Neuronal stem cell (in vitro differentiated cells): ENCODE results near the gene EIF2AK3.

Experiments
- DNase-seq: peaks from one replicate; pipeline ENCODE4 v3.0.0-alpha.2; 2013; ENCODE audit warnings: low spot score
- H2AFZ ChIP-seq: one replicate; pipeline ENCODE4 v1.6.1; 2013; ENCODE audit warnings: mild to moderate bottlenecking, low read length, inconsistent platforms
- H2AK5ac ChIP-seq: 2 replicates; pipeline ENCODE4 v1.6.1; 2013; ENCODE audit warnings: low read depth, mild to moderate bottlenecking, inconsistent platforms, low read length, moderate library complexity, mixed read lengths
- H2BK120ac ChIP-seq: 2 replicates; pipeline ENCODE4 v1.6.1; 2013; ENCODE audit warnings: low read depth, mild to moderate bottlenecking, inconsistent platforms, low read length, moderate library complexity, mixed read lengths
- H2BK12ac ChIP-seq: one replicate; pipeline ENCODE4 v1.6.1; 2013; ENCODE audit warnings: low read length, inconsistent platforms
- H2BK15ac ChIP-seq: 2 replicates; pipeline ENCODE4 v1.6.1; 2013; ENCODE audit warnings: mild to moderate bottlenecking, low read length, inconsistent platforms, mixed read lengths
- H2BK5ac ChIP-seq: one replicate; pipeline ENCODE4 v1.6.1; 2013; ENCODE audit warnings: inconsistent platforms, mild to moderate bottlenecking, low read length, moderate library complexity
- H3K14ac ChIP-seq: one replicate; pipeline ENCODE4 v1.6.1; 2013; ENCODE audit warnings: low read length, inconsistent platforms
- H3K18ac ChIP-seq: 2 replicates; pipeline ENCODE4 v1.6.1; 2013; ENCODE audit warnings: low read length, inconsistent platforms
- H3K23ac ChIP-seq: 2 replicates; pipeline ENCODE4 v1.6.1; 2013; ENCODE audit warnings: low read depth, mild to moderate bottlenecking, mixed read lengths, low read length, inconsistent platforms; ENCODE audit not compliant: poor library complexity
- H3K27ac ChIP-seq: replicated peaks from 3 replicates; pipeline ENCODE4 v1.5.1; 2013; ENCODE audit warnings: low read length, inconsistent platforms
- H3K27me3 ChIP-seq, 3 experiments: 2 replicates each; pipeline ENCODE4 v1.6.1; 2013; ENCODE audit warnings: low read length in 3 of 3, mild to moderate bottlenecking in 2 of 3, inconsistent platforms in 1 of 3, low read depth in 1 of 3, mixed read lengths in 1 of 3, moderate library complexity in 1 of 3; ENCODE audit not compliant: control insufficient read depth in 3 of 3, insufficient read depth in 3 of 3
- H3K36me3 ChIP-seq, 2 donors: replicated peaks in 1 of 2; 2 replicates each; pipeline ENCODE4 v1.6.1; 2013; ENCODE audit warnings: low read length in 2 of 2; ENCODE audit not compliant: control insufficient read depth in 2 of 2, insufficient read depth in 2 of 2
- H3K4ac ChIP-seq: 2 replicates; pipeline ENCODE4 v1.6.1; 2013; ENCODE audit warnings: inconsistent platforms, mild to moderate bottlenecking, low read length, moderate library complexity
- H3K4me1 ChIP-seq, 2 donors: 1 replicate in 1 of 2; 2 replicates in 1 of 2; pipeline ENCODE4 v1.6.1; 2013; ENCODE audit warnings: low read length in 2 of 2, low read depth in 1 of 2; ENCODE audit not compliant: control insufficient read depth in 2 of 2, insufficient read depth in 1 of 2
- H3K4me2 ChIP-seq: one replicate; pipeline ENCODE4 v1.6.1; 2013; ENCODE audit warnings: mild to moderate bottlenecking, low read length, inconsistent platforms; ENCODE audit not compliant: insufficient read depth, poor library complexity, severe bottlenecking
- H3K4me3 ChIP-seq, 2 donors: 2 replicates each; pipeline ENCODE4 v1.5.1; 2013; ENCODE audit warnings: low read length in 2 of 2, mild to moderate bottlenecking in 2 of 2, inconsistent platforms in 1 of 2, moderate library complexity in 1 of 2
- H3K79me1 ChIP-seq: one replicate; pipeline ENCODE4 v1.6.1; 2013; ENCODE audit warnings: low read depth, mild to moderate bottlenecking, inconsistent platforms, low read length, moderate library complexity
- H3K9ac ChIP-seq: one replicate; pipeline ENCODE4 v1.6.1; 2013; ENCODE audit warnings: mild to moderate bottlenecking, low read depth, low read length, inconsistent platforms; ENCODE audit not compliant: poor library complexity
- H3K9me3 ChIP-seq, 2 donors: replicated peaks in 1 of 2; 2 replicates each; pipeline versions ENCODE3 to v1.6.1; 2013; ENCODE audit warnings: low read length in 2 of 2, mild to moderate bottlenecking in 2 of 2, inconsistent platforms in 1 of 2, low read depth in 1 of 2, mixed read lengths in 1 of 2, moderate library complexity in 1 of 2; ENCODE audit not compliant: control insufficient read depth in 2 of 2, insufficient read depth in 1 of 2
- H4K8ac ChIP-seq: one replicate; pipeline ENCODE4 v1.6.1; 2013; ENCODE audit warnings: low read depth, mild to moderate bottlenecking, inconsistent platforms, low read length, moderate library complexity
- H4K91ac ChIP-seq: one replicate; pipeline ENCODE4 v1.6.1; 2013; ENCODE audit warnings: low read length, low read depth, mild to moderate bottlenecking, inconsistent platforms; ENCODE audit not compliant: poor library complexity
- WGBS, 2 donors: extraction: QIAGEN DNeasy Blood & Tissue Kit; methylation state at CpG; one replicate each; pipeline ENCODE4 v1.1.7; 2013; ENCODE audit warnings: missing lambda C conversion rate in 2 of 2, mixed read lengths in 1 of 2; ENCODE audit not compliant: insufficient read length in 2 of 2, insufficient replicate concordance in 1 of 2; ENCODE audit errors: extremely low coverage in 2 of 2; 5-methylcytosine and 5-hydroxymethylcytosine counted together

EIF2AK3 gene

DNA sequence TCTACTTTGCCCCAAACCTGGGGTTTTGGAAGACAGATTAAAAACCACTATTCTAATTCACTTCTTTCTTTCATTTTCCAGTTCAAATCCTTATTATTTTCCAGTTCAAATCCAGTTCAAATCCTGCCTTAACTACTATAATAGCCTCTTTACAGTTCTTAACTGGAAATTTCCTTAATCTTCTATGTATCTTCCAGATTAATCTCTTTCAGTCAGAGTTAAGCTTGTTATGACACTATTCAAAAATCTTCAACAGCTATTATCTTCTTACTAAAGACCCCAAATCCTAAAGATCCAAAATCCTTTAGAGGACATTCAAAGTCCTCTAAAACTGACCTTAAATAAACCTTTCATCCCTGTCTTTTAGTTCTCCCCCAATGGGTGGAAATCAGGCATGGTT, 30.1 kb downstream of the EIF2AK3 start:
- Histone ChIP-seq H3K4me1 (peaks cover 6 to 9% of the 10 kb centered on the region in 2 donors), H3K36me3 (peaks cover 0 to 16% of the 10 kb centered on the region in 2 donors), H4K91ac (no peak overlapping the region), H3K4me3 (no peak overlapping the region), H2AFZ (no peak overlapping the region), H2BK15ac (no peak overlapping the region), H3K79me1 (no peaks in the 10 kb centered on the region), H3K14ac (no peak overlapping the region), H2BK5ac (no peak overlapping the region), H3K9me3 (no peaks in the 10 kb centered on the region), H2AK5ac (no peak overlapping the region), H3K9ac (no peak overlapping the region), H3K27me3 (no peaks in the 10 kb centered on the region), H3K4me2 (no peak overlapping the region), H2BK12ac (no peak overlapping the region), H3K4ac (no peak overlapping the region), H3K23ac (no peak overlapping the region), H3K18ac (no peak overlapping the region), H3K27ac (no peak overlapping the region), H2BK120ac (no peak overlapping the region), H4K8ac (no peak overlapping the region)
- no peak for DNase-seq

DNA sequence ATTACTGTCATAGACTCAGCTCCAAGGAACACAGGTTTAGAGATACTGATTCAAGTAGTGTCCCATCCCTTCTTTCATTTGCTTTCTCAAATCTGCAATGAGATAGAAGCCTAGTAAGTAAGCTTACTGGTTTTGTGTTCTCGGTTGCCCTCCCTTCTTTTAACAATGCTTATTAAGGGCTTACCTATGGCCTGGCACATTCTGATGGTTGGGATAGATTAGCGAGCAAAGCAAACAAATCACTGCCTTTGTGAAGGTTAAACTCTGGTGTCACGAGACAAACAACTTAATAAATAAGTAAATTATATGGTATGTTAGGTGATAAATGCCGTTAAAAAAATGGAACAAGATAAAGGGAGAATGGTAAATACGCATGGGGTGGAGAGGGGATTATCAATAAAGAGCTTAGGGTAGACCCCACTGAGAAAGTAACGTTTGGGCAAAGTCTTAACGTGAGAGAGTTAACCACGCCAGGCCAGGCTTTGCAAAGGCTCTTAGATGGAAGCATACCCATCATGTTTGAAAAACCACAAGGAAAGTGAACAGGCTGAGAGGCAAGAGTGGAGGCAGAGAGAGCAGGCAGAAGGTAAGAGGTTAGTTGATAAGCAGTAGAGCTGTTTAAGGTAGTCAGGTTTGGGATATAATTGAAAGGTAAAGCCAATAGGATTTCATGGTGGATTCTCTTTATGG, 31.0 kb downstream of the EIF2AK3 start:
- Histone ChIP-seq H2AFZ (no peak overlapping the region), H3K27me3 (no peaks in the 10 kb centered on the region), H2BK120ac (no peak overlapping the region), H3K4ac (no peak overlapping the region), H3K27ac (no peak overlapping the region), H2BK15ac (no peak overlapping the region), H4K91ac (no peak overlapping the region), H3K79me1 (no peaks in the 10 kb centered on the region), H4K8ac (no peak overlapping the region), H3K9ac (no peak overlapping the region), H3K4me2 (no peak overlapping the region), H3K23ac (no peak overlapping the region), H2BK5ac (no peak overlapping the region), H3K4me3 (no peak overlapping the region), H2AK5ac (no peak overlapping the region), H3K4me1 (peaks cover 3 to 9% of the 10 kb centered on the region in 2 donors), H2BK12ac (no peak overlapping the region), H3K18ac (no peak overlapping the region), H3K36me3 (peaks cover 0 to 22% of the 10 kb centered on the region in 2 donors), H3K9me3 (no peaks in the 10 kb centered on the region), H3K14ac (no peak overlapping the region)
- DNase-seq = no peak
- WGBS, 2 donors = 100% methylated on average over 1 of the region's 8 CpGs; no CpG with 5 or more reads in 1 of the 2 donors

DNA sequence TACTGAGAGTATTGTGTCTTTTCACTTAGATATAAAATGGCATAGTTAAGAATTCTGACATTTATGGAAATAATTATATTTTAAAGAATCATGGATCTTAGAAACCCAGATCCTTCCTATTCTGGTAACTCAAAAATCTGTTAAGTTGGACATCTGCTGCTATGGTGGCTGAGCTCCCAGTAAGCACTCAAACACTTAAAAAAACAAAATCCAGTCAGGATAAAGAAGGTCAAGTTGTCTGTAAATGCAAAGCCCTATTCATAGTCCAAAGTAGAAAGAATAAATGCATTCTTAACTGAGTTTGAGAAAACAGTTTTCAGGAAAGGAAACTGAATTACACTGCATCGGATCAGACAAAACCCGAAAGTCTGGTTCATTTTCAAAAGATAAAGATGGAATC, 35.6 kb downstream of the EIF2AK3 start:
- no peak overlapping the region for H2BK120ac ChIP-seq
- peaks cover 2 to 58% of the 10 kb centered on the region in 2 donors for H3K36me3 ChIP-seq
- H4K91ac ChIP-seq = no peak overlapping the region
- H3K18ac ChIP-seq = no peak overlapping the region
- no peak for DNase-seq
- H3K23ac ChIP-seq = no peak overlapping the region
- WGBS, 2 donors = no CpG with 5 or more reads among the region's 2 CpGs
- H3K4ac ChIP-seq = no peak overlapping the region
- H4K8ac ChIP-seq = no peak overlapping the region
- H3K4me2 ChIP-seq = no peak overlapping the region
- H2AK5ac ChIP-seq = no peak overlapping the region
- no peak overlapping the region for H2BK5ac ChIP-seq
- H2BK15ac ChIP-seq = no peak overlapping the region
- no peaks in the 10 kb centered on the region for H3K27me3 ChIP-seq
- H3K27ac ChIP-seq = no peak overlapping the region
- no peak overlapping the region for H3K14ac ChIP-seq
- no peaks in the 10 kb centered on the region for H3K4me1 ChIP-seq
- no peak overlapping the region for H2AFZ ChIP-seq
- H3K79me1 ChIP-seq = no peaks in the 10 kb centered on the region
- H3K9me3 ChIP-seq = no peaks in the 10 kb centered on the region
- no peak overlapping the region for H2BK12ac ChIP-seq
- no peak overlapping the region for H3K4me3 ChIP-seq
- no peak overlapping the region for H3K9ac ChIP-seq

DNA sequence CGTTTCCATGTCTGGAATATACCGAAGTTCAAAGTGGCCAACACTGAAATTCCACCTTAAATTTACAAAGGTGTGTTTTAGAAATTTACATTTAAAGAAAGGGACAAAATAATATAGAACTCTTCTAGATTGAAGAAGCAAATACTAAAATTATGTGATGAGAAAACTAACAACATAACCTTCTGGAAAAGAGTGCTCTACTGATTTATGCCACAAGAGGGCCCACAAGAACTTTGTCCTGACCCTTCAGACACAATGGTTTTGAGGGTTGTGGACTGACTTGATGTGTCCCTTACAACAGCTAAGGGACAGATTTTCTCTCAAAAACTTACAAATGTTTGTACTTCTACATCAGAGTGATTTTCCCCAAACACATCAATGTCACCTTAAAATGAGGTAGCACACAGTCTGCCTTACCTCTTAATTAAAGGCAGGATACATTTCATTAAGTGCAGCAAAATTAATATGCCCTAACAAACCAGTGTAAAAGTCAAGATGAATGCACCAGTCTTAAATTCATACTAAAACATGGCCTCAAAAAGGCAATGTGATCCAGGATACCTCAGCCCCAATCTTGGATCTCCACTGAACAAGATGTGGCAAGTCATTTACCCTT, 36.2 kb downstream of the EIF2AK3 start:
- H3K36me3 ChIP-seq = peaks cover 2 to 62% of the 10 kb centered on the region in 2 donors
- no peak overlapping the region for H4K91ac ChIP-seq
- peak; percentile 41 for DNase-seq
- H3K18ac ChIP-seq = no peak overlapping the region
- no peaks in the 10 kb centered on the region for H3K79me1 ChIP-seq
- no peak overlapping the region for H2BK12ac ChIP-seq
- H4K8ac ChIP-seq = no peak overlapping the region
- H3K23ac ChIP-seq = no peak overlapping the region
- H3K4me1 ChIP-seq = no peaks in the 10 kb centered on the region
- H3K4me2 ChIP-seq = no peak overlapping the region
- no peak overlapping the region for H3K4ac ChIP-seq
- no peak overlapping the region for H2BK5ac ChIP-seq
- H2AFZ ChIP-seq = peak overlapping the region; percentile 3
- no peak overlapping the region for H2BK120ac ChIP-seq
- no CpG with 5 or more reads among the region's 2 CpGs for WGBS, 2 donors
- H2AK5ac ChIP-seq = no peak overlapping the region
- H3K9me3 ChIP-seq = no peaks in the 10 kb centered on the region
- no peak overlapping the region for H3K27ac ChIP-seq
- no peak overlapping the region for H3K4me3 ChIP-seq
- no peak overlapping the region for H3K9ac ChIP-seq
- no peaks in the 10 kb centered on the region for H3K27me3 ChIP-seq
- no peak overlapping the region for H3K14ac ChIP-seq
- no peak overlapping the region for H2BK15ac ChIP-seq
